Measurements from ENCODE around the gene GPR158. TPM values are rescaled to one million over a fixed set of nuclear protein-coding genes. Genes with fewer than 3 reads are reported as not detected.

Gene GPR158
- total and polyA plus RNA-seq, 5 donors from 2014 or later: not detected

DNA sequence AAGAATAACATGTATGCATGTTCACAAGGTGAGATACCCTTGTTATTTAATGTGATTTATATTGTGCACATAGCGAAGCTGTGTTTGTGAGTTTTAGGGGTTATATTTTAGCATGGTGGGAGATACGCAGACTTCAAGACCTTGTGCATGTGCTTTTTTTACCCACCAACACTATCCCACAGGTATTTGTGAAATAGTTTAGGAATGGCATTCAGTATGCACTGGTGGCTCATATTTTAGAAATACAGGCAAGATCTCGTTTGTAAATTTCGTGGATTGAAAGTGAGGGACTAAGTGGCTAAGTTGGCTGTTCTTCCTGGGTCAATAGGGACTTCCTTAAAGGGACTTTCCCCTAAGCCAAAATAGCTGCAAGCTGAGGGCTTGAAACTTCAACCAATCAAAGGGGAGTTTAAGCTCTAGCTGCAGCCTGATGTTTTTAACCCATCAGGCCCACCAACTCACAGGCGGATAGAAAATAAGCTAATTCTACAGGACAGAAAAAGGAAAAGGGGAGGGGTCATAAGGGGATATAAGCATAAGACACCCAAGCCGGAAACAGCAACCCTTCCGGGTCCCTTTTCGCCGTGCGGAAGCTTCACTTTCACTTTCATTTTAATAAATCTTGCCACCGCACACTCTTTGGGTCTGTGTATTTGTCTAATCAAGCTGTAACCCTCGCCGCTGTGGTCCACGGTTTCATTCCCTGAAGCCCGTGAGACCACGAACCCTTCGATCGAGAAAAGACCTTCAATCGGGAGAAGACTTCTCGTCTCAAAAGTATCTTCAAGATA is 291.0 kb downstream of the GPR158 start:
- ATAC-seq (ENCODE audit: low read depth in 2 of 2) (no peak), DNase-seq (no peak)
- H3K27ac Mint-ChIP-seq: no peak overlapping the region
- H3K4me1 ChIP-seq (ENCODE audit: control insufficient read depth, insufficient read depth, low read length, poor library complexity, severe bottlenecking): no peaks in the 10 kb centered on the region
- H3K9me3 Mint-ChIP-seq: peaks cover 2 to 17% (median 7%) of the 10 kb centered on the region in 7 donors
- H3K27me3 Mint-ChIP-seq: no peaks in the 10 kb centered on the region
- H3K4me3 Mint-ChIP-seq: no peak overlapping the region
- no peaks in the 10 kb centered on the region for H3K4me1 Mint-ChIP-seq
- H3K27me3 ChIP-seq (ENCODE audit: control insufficient read depth, insufficient read depth, low read length): no peaks in the 10 kb centered on the region
- no peaks in the 10 kb centered on the region for H3K9me3 ChIP-seq (ENCODE audit: control insufficient read depth in 2 of 2, low read length in 2 of 2)
- no peak overlapping the region for H3K27ac ChIP-seq (ENCODE audit: insufficient read depth, low read length, poor library complexity, severe bottlenecking)
- H3K4me3 ChIP-seq (ENCODE audit: low read depth, low read length): no peak overlapping the region
- H3K36me3 ChIP-seq (ENCODE audit: control insufficient read depth, insufficient read depth, low read length): no peaks in the 10 kb centered on the region
- H3K36me3 Mint-ChIP-seq: no peaks in the 10 kb centered on the region

DNA sequence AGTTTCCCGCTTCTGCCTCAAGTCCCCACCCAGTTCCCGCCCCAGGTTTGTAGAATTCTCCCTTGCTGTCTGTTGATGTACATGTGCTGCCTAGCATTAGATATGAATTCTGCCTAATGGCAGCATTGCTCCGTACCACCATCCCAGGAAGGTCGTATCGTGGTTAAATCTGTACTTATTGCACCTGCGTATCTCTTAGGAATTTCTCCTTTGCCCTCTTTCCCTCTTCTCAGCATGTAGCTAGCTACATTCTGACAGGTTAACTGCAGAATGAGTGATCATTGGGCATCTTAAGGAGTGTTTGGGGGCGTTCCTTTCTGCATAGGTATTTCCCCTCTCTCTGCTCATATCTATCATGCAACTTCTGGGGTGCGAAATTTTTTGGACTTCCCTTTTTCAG is 293.1 kb downstream of the GPR158 start:
- Histone ChIP-seq H3K9me3 (ENCODE audit: control insufficient read depth in 2 of 2, low read length in 2 of 2) (no peaks in the 10 kb centered on the region), H3K4me3 (ENCODE audit: low read depth, low read length) (no peak overlapping the region), H3K27me3 (ENCODE audit: control insufficient read depth, insufficient read depth, low read length) (no peaks in the 10 kb centered on the region), H3K36me3 (ENCODE audit: control insufficient read depth, insufficient read depth, low read length) (no peaks in the 10 kb centered on the region), H3K4me1 (ENCODE audit: control insufficient read depth, insufficient read depth, low read length, poor library complexity, severe bottlenecking) (no peaks in the 10 kb centered on the region), H3K27ac (ENCODE audit: insufficient read depth, low read length, poor library complexity, severe bottlenecking) (no peak overlapping the region)
- ATAC-seq (ENCODE audit: low read depth in 2 of 2) (no peak), DNase-seq (no peak)
- Mint-ChIP-seq H3K4me1 (no peaks in the 10 kb centered on the region), H3K36me3 (no peaks in the 10 kb centered on the region), H3K4me3 (no peak overlapping the region), H3K9me3 (peaks cover 2 to 17% (median 7%) of the 10 kb centered on the region in 7 donors), H3K27ac (no peak overlapping the region), H3K27me3 (no peaks in the 10 kb centered on the region)

DNA sequence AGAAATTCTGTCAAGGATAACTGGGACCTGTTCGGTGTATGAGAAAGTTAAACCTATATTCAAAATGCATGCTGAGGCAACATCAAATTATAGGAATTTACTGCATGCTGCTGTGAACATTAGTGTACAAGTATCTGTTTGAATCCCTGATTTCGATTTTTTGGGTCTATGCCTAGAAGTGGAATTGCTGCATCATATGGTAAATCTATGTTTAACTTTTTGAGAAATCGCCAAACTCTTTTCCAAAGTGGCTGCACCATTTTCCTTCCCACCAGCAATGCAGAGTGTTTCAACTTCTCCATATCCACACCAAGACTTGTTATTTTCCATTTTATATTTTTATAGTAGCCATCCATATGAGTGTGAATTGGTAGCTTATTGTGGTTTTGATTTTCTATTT is 306.7 kb downstream of the GPR158 start:
- Histone ChIP-seq H3K27me3 (ENCODE audit: control insufficient read depth, insufficient read depth, low read length) (no peaks in the 10 kb centered on the region), H3K27ac (ENCODE audit: insufficient read depth, low read length, poor library complexity, severe bottlenecking) (no peak overlapping the region), H3K4me1 (ENCODE audit: control insufficient read depth, insufficient read depth, low read length, poor library complexity, severe bottlenecking) (no peaks in the 10 kb centered on the region), H3K4me3 (ENCODE audit: low read depth, low read length) (no peak overlapping the region), H3K36me3 (ENCODE audit: control insufficient read depth, insufficient read depth, low read length) (no peaks in the 10 kb centered on the region), H3K9me3 (ENCODE audit: control insufficient read depth in 2 of 2, low read length in 2 of 2) (no peaks in the 10 kb centered on the region)
- Mint-ChIP-seq H3K4me3 (no peak overlapping the region), H3K36me3 (no peaks in the 10 kb centered on the region), H3K27me3 (no peaks in the 10 kb centered on the region), H3K4me1 (no peaks in the 10 kb centered on the region), H3K9me3 (peaks cover 4 to 28% (median 6%) of the 10 kb centered on the region in 7 donors), H3K27ac (no peak overlapping the region)
- DNase-seq (no peak), ATAC-seq (ENCODE audit: low read depth in 2 of 2) (no peak)

DNA sequence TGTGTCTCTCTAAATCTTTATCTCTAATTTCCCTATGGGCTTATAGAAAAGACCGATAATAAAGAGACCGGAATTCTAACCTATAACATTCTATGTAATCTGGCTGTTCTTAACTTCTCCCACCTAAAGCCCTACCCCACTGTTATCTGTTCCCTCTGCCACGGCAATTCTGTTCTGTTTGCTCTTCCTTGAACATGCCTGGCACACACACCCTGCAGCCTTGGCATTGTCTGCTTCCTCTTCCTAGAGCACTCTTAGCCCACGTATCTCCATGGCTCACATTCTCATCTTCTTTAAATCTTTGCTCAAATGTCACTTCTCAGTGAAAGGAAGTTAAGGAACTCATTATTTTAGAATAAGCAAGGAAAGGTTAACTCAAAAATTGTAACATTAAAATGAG is 309.2 kb downstream of the GPR158 start:
- H3K4me1 ChIP-seq (ENCODE audit: control insufficient read depth, insufficient read depth, low read length, poor library complexity, severe bottlenecking): no peaks in the 10 kb centered on the region

DNA sequence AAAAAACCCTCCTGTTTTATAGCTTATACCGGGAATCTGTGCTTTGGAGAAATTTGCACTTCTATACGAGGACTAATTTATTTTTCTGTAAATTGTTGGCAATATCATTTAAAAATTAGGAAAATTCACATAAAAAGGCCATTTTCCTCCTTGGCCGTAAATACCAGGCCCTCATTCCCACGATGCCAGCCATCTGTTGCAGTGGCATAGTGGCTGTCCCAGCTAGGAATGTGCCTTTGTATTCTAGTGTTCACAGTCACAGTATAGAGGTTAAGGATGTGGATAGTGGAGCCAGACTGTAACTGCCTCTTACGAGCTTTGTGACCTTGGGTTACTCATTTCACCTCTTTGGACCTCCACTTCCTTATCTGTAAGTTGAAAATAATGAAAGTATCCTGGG is 312.5 kb downstream of the GPR158 start:
- Mint-ChIP-seq H3K27me3 (no peaks in the 10 kb centered on the region), H3K4me3 (no peak overlapping the region), H3K36me3 (no peaks in the 10 kb centered on the region), H3K9me3 (peaks cover 0 to 16% (median 3%) of the 10 kb centered on the region in 7 donors), H3K27ac (no peak overlapping the region), H3K4me1 (no peaks in the 10 kb centered on the region)
- Histone ChIP-seq H3K9me3 (ENCODE audit: control insufficient read depth in 2 of 2, low read length in 2 of 2) (no peaks in the 10 kb centered on the region), H3K27me3 (ENCODE audit: control insufficient read depth, insufficient read depth, low read length) (no peaks in the 10 kb centered on the region), H3K27ac (ENCODE audit: insufficient read depth, low read length, poor library complexity, severe bottlenecking) (no peak overlapping the region), H3K4me1 (ENCODE audit: control insufficient read depth, insufficient read depth, low read length, poor library complexity, severe bottlenecking) (no peaks in the 10 kb centered on the region), H3K36me3 (ENCODE audit: control insufficient read depth, insufficient read depth, low read length) (no peaks in the 10 kb centered on the region), H3K4me3 (ENCODE audit: low read depth, low read length) (no peak overlapping the region)
- no peak for ATAC-seq (ENCODE audit: low read depth in 2 of 2)
- DNase-seq: no peak

More for the DNA sequence above, 309.2 kb downstream of the GPR158 start:
- Mint-ChIP-seq H3K9me3 (peaks cover 4 to 28% (median 6%) of the 10 kb centered on the region in 7 donors), H3K36me3 (no peaks in the 10 kb centered on the region), H3K27ac (no peak overlapping the region), H3K4me1 (no peaks in the 10 kb centered on the region), H3K27me3 (no peaks in the 10 kb centered on the region), H3K4me3 (no peak overlapping the region)
- ATAC-seq (ENCODE audit: low read depth in 2 of 2) (no peak), DNase-seq (no peak)
- H3K27me3 ChIP-seq (ENCODE audit: control insufficient read depth, insufficient read depth, low read length): no peaks in the 10 kb centered on the region
- no peak overlapping the region for H3K27ac ChIP-seq (ENCODE audit: insufficient read depth, low read length, poor library complexity, severe bottlenecking)
- H3K4me3 ChIP-seq (ENCODE audit: low read depth, low read length): no peak overlapping the region
- no peaks in the 10 kb centered on the region for H3K9me3 ChIP-seq (ENCODE audit: control insufficient read depth in 2 of 2, low read length in 2 of 2)
- no peaks in the 10 kb centered on the region for H3K36me3 ChIP-seq (ENCODE audit: control insufficient read depth, insufficient read depth, low read length)

DNA sequence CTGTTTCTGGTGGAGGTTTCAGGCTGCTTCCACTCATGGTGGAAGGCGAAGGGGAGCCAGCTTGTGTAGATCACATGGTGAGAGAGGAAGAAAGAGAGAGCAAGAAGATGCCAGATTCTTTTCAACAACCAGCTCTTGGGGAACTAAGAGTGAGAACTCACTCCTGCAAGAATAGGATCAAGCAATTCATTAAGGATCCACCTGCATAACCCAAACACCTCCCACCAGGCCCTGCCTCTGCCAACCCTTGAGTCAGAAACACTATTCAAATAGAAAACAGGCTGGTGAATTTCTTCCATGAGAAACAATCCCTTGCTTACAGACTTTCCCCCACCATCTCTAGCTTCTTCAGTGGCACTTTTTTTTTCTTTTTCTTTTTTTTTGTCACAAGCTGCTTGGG is 317.2 kb downstream of the GPR158 start:
- Mint-ChIP-seq H3K9me3 (peaks cover 0 to 5% (median 0%) of the 10 kb centered on the region in 7 donors), H3K4me1 (no peaks in the 10 kb centered on the region), H3K4me3 (no peak overlapping the region), H3K27ac (no peak overlapping the region), H3K27me3 (no peaks in the 10 kb centered on the region), H3K36me3 (no peaks in the 10 kb centered on the region)
- Histone ChIP-seq H3K4me1 (ENCODE audit: control insufficient read depth, insufficient read depth, low read length, poor library complexity, severe bottlenecking) (no peaks in the 10 kb centered on the region), H3K36me3 (ENCODE audit: control insufficient read depth, insufficient read depth, low read length) (no peaks in the 10 kb centered on the region), H3K9me3 (ENCODE audit: control insufficient read depth in 2 of 2, low read length in 2 of 2) (no peaks in the 10 kb centered on the region), H3K27me3 (ENCODE audit: control insufficient read depth, insufficient read depth, low read length) (no peaks in the 10 kb centered on the region), H3K4me3 (ENCODE audit: low read depth, low read length) (no peak overlapping the region), H3K27ac (ENCODE audit: insufficient read depth, low read length, poor library complexity, severe bottlenecking) (no peak overlapping the region)
- DNase-seq (no peak), ATAC-seq (ENCODE audit: low read depth in 2 of 2) (no peak)

DNA sequence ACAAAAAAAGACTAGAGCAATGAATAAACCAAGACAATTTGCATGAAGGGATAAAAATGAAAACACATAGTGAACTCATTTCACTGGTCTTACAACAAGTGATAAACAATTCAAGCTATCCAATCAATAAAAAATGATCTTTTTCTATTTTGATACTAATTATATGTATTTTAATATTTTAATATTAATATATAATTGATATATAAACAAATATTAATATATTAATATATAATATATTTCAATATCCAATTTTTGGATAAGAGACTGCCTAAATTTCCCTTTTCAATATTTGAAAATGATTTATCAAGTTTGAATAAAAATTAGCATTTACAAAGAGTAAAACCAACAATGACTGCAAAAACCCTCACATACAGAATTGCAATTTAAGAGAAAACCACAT is 317.9 kb downstream of the GPR158 start:
- Histone ChIP-seq H3K4me1 (ENCODE audit: control insufficient read depth, insufficient read depth, low read length, poor library complexity, severe bottlenecking) (no peaks in the 10 kb centered on the region), H3K27me3 (ENCODE audit: control insufficient read depth, insufficient read depth, low read length) (no peaks in the 10 kb centered on the region), H3K36me3 (ENCODE audit: control insufficient read depth, insufficient read depth, low read length) (no peaks in the 10 kb centered on the region), H3K9me3 (ENCODE audit: control insufficient read depth in 2 of 2, low read length in 2 of 2) (no peaks in the 10 kb centered on the region), H3K27ac (ENCODE audit: insufficient read depth, low read length, poor library complexity, severe bottlenecking) (no peak overlapping the region), H3K4me3 (ENCODE audit: low read depth, low read length) (no peak overlapping the region)
- Mint-ChIP-seq H3K27ac (no peak overlapping the region), H3K4me3 (no peak overlapping the region), H3K9me3 (peaks cover 0 to 5% (median 0%) of the 10 kb centered on the region in 7 donors), H3K36me3 (no peaks in the 10 kb centered on the region), H3K4me1 (no peaks in the 10 kb centered on the region), H3K27me3 (no peaks in the 10 kb centered on the region)
- DNase-seq: no peak
- no peak for ATAC-seq (ENCODE audit: low read depth in 2 of 2)

All from CD4-positive, CD25-positive, alpha-beta regulatory T cell (primary cell).